ENCODE measurements around the gene MYO16.

Gene MYO16

DNA sequence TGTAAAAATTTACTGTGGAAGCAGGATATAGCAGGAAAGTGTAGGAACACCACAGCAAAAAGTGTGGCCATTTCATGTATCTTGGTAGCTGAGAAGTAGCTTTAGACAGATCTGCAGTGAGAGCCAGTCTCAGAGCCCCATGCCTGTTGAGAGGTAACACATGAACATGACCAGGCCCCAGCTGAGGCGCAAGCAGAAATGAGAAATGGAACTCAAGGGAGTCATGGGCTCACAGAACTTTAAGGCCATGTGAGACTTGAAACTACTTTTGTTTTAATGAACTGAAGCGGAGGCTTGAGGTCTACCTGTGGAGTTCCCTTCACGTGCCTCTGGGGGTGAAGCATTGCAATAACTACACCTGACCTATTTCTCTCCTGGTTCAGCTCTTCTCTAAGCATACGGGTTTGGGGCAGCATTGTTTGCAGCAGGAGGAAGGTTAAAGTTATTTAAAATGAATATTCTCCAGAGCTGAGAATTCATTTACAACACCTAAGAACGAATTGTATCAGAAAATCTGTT lies 3.3 kb downstream of the MYO16 start:
- no peak overlapping the region for H3K4me3 ChIP-seq (ENCODE audit: low read length, poor library complexity, severe bottlenecking)
- H3K4me1 ChIP-seq (ENCODE audit: insufficient read depth, low read length, poor library complexity, severe bottlenecking), result no peaks in the 10 kb centered on the region
- no peaks in the 10 kb centered on the region for H4K20me1 ChIP-seq (ENCODE audit: insufficient read depth, low read length, poor library complexity, severe bottlenecking)
- H3K79me2 ChIP-seq (ENCODE audit: insufficient read depth, low read length), result no peaks in the 10 kb centered on the region
- no peak overlapping the region for H3K9ac ChIP-seq (ENCODE audit: low read depth, low read length, poor library complexity, severe bottlenecking)
- no peaks in the 10 kb centered on the region for H3K36me3 ChIP-seq (ENCODE audit: insufficient read depth, low read length)
- H3K9me2 ChIP-seq (replicated peaks; ENCODE audit: low read depth, low read length), result no peaks in the 10 kb centered on the region
- TF ChIP-seq EZH2phosphoT487 (IDR thresholded peaks at IDR 0.05; ENCODE audit: borderline replicate concordance), result no peak
- TF ChIP-seq, protein P1, sequence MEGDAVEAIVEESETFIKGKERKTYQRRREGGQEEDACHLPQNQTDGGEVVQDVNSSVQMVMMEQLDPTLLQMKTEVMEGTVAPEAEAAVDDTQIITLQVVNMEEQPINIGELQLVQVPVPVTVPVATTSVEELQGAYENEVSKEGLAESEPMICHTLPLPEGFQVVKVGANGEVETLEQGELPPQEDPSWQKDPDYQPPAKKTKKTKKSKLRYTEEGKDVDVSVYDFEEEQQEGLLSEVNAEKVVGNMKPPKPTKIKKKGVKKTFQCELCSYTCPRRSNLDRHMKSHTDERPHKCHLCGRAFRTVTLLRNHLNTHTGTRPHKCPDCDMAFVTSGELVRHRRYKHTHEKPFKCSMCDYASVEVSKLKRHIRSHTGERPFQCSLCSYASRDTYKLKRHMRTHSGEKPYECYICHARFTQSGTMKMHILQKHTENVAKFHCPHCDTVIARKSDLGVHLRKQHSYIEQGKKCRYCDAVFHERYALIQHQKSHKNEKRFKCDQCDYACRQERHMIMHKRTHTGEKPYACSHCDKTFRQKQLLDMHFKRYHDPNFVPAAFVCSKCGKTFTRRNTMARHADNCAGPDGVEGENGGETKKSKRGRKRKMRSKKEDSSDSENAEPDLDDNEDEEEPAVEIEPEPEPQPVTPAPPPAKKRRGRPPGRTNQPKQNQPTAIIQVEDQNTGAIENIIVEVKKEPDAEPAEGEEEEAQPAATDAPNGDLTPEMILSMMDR (conservative IDR thresholded peaks at IDR 0.05; ENCODE audit: low read length), result no peak
- H3K4me2 ChIP-seq (ENCODE audit: low read depth, low read length, poor library complexity, severe bottlenecking), result no peak overlapping the region
- H2AFZ ChIP-seq (ENCODE audit: low read length), result no peak overlapping the region
- no peaks in the 10 kb centered on the region for H3K27me3 ChIP-seq (ENCODE audit: insufficient read depth, low read length, poor library complexity, severe bottlenecking)
- no peaks in the 10 kb centered on the region for H3K9me3 ChIP-seq (ENCODE audit: insufficient read depth, low read depth, low read length)
- no peaks in the 10 kb centered on the region for H3F3A ChIP-seq (ENCODE audit: low read depth)

DNA sequence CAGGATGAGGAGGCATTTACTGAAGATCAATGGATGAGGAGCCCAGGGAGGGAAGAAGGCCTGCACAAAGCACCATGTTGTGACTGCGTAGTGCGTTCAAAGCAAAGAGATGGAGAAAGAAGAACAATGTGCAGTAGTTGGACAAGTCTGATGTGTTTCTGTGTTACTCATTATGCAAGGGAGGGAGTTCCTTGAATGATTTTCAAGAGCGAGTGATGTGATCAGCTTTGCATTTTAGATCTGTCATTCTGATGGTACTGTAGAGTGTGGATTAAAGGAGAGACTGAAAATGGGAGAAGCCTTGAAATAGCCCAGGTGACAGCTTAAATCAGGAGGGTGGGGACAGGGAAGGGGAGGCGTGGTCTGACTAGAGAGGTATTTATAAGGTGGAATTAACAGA lies 9.5 kb downstream of the MYO16 start:
- H4K20me1 ChIP-seq (ENCODE audit: insufficient read depth, low read length, poor library complexity, severe bottlenecking), result no peaks in the 10 kb centered on the region
- no peak overlapping the region for H3K9ac ChIP-seq (ENCODE audit: low read depth, low read length, poor library complexity, severe bottlenecking)
- H3K36me3 ChIP-seq (ENCODE audit: insufficient read depth, low read length), result no peaks in the 10 kb centered on the region
- H3F3A ChIP-seq (ENCODE audit: low read depth), result no peaks in the 10 kb centered on the region
- no peaks in the 10 kb centered on the region for H3K27me3 ChIP-seq (ENCODE audit: insufficient read depth, low read length, poor library complexity, severe bottlenecking)
- H2AFZ ChIP-seq (ENCODE audit: low read length), result no peak overlapping the region
- no peak overlapping the region for H3K4me2 ChIP-seq (ENCODE audit: low read depth, low read length, poor library complexity, severe bottlenecking)
- H3K4me3 ChIP-seq (ENCODE audit: low read length, poor library complexity, severe bottlenecking), result no peak overlapping the region
- no peaks in the 10 kb centered on the region for H3K4me1 ChIP-seq (ENCODE audit: insufficient read depth, low read length, poor library complexity, severe bottlenecking)
- H3K9me3 ChIP-seq (ENCODE audit: insufficient read depth, low read depth, low read length), result no peaks in the 10 kb centered on the region; the same call in 1 of the 2 replicates
- no peak for TF ChIP-seq EZH2phosphoT487 (IDR thresholded peaks at IDR 0.05; ENCODE audit: borderline replicate concordance)
- no peaks in the 10 kb centered on the region for H3K9me2 ChIP-seq (replicated peaks; ENCODE audit: low read depth, low read length)
- H3K79me2 ChIP-seq (ENCODE audit: insufficient read depth, low read length), result no peaks in the 10 kb centered on the region

DNA sequence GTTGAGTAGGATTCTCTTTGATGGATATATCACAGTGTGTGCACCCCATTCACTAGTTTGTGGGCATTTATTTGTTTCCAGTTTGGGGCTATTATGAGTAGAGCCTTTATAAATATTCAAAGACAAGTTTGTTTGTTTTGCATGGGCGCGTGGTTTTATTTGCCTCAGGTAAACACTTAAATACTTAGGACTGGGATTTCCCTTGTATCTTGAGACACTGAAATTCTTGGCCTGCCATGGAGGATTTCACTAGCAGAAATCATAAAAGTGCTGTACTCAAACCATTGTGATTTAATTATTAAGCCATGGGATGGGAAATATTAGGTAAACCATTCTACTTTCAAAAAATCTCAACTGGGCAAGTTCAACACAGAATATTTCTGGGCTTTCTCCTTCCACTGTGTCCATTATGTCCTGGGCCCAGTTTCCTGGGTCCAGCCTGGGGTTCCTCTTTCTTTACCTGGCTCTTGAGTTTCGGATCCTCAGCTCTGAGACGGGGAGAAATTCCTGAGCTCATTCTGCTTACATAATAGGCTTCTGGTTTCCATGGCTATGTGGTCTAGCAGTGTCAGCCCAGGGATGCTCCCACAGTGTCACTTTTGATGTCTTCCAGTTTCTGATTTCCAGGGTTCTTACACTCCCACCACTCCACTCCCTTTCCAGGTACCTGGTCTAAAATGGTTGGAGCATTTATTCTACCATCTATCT lies 14.4 kb downstream of the MYO16 start:
- TF ChIP-seq, protein P1 (conservative IDR thresholded peaks at IDR 0.05; ENCODE audit: low read length), result no peak
- TF ChIP-seq EZH2phosphoT487 (IDR thresholded peaks at IDR 0.05; ENCODE audit: borderline replicate concordance), result no peak
- Histone ChIP-seq H3K9me2 (replicated peaks; ENCODE audit: low read depth, low read length) (no peaks in the 10 kb centered on the region), H3K9ac (ENCODE audit: low read depth, low read length, poor library complexity, severe bottlenecking) (no peak overlapping the region), H3K4me1 (ENCODE audit: insufficient read depth, low read length, poor library complexity, severe bottlenecking) (no peaks in the 10 kb centered on the region), H3K36me3 (ENCODE audit: insufficient read depth, low read length) (no peaks in the 10 kb centered on the region), H3K4me3 (ENCODE audit: low read length, poor library complexity, severe bottlenecking) (no peak overlapping the region), H3K4me2 (ENCODE audit: low read depth, low read length, poor library complexity, severe bottlenecking) (no peak overlapping the region), H2AFZ (ENCODE audit: low read length) (no peak overlapping the region), H4K20me1 (ENCODE audit: insufficient read depth, low read length, poor library complexity, severe bottlenecking) (no peaks in the 10 kb centered on the region), H3K27me3 (ENCODE audit: insufficient read depth, low read length, poor library complexity, severe bottlenecking) (no peaks in the 10 kb centered on the region), H3K9me3 (ENCODE audit: insufficient read depth, low read depth, low read length) (no peaks in the 10 kb centered on the region; the same call in 1 of the 2 replicates), H3F3A (ENCODE audit: low read depth) (no peaks in the 10 kb centered on the region), H3K79me2 (ENCODE audit: insufficient read depth, low read length) (no peaks in the 10 kb centered on the region)

DNA sequence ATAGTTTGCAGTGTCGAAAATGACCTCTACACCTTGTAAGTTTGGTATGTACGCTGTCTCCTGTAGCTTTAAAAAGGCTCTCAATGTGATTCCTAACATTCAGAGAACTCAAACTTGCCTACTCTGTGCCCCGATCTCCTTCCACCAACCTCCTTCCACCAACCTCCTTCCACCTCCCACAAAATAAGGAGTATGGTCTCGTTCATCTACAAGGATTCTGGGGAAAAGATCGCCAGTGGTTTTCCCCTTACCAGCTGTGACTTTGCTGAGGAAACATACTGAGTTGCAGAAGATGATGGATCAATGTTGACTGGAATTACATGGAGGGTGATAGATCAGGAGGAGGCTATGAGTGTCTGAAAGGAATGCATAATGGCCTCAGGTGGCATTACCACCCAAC lies 16.0 kb downstream of the MYO16 start:
- no peak overlapping the region for H3K4me3 ChIP-seq (ENCODE audit: low read length, poor library complexity, severe bottlenecking)
- no peaks in the 10 kb centered on the region for H3K9me3 ChIP-seq (ENCODE audit: insufficient read depth, low read depth, low read length)
- no peaks in the 10 kb centered on the region for H3K9me2 ChIP-seq (replicated peaks; ENCODE audit: low read depth, low read length)
- H3K4me2 ChIP-seq (ENCODE audit: low read depth, low read length, poor library complexity, severe bottlenecking), result no peak overlapping the region
- H3K9ac ChIP-seq (ENCODE audit: low read depth, low read length, poor library complexity, severe bottlenecking), result no peak overlapping the region
- no peaks in the 10 kb centered on the region for H3K27me3 ChIP-seq (ENCODE audit: insufficient read depth, low read length, poor library complexity, severe bottlenecking)
- H3K4me1 ChIP-seq (ENCODE audit: insufficient read depth, low read length, poor library complexity, severe bottlenecking), result no peaks in the 10 kb centered on the region
- no peak for TF ChIP-seq EZH2phosphoT487 (IDR thresholded peaks at IDR 0.05; ENCODE audit: borderline replicate concordance)
- TF ChIP-seq, protein P1 (conservative IDR thresholded peaks at IDR 0.05; ENCODE audit: low read length), result no peak
- H3K79me2 ChIP-seq (ENCODE audit: insufficient read depth, low read length), result no peaks in the 10 kb centered on the region
- H4K20me1 ChIP-seq (ENCODE audit: insufficient read depth, low read length, poor library complexity, severe bottlenecking), result no peaks in the 10 kb centered on the region
- no peaks in the 10 kb centered on the region for H3K36me3 ChIP-seq (ENCODE audit: insufficient read depth, low read length)
- H3F3A ChIP-seq (ENCODE audit: low read depth), result no peaks in the 10 kb centered on the region
- H2AFZ ChIP-seq (ENCODE audit: low read length), result no peak overlapping the region
